Right ventricle myocardium inferior (tissue), 1 donor: ENCODE results near the gene SI. TPM values are rescaled to one million over a fixed set of nuclear protein-coding genes. Genes with fewer than 3 reads are reported as not detected.
"Not testable (repeated sequence)": the region's sequence is repeated elsewhere in the genome, so short reads cannot be mapped to it uniquely, and the experiment has no call there.

Experiments
- ATAC-seq: fragments of 200-7000 bp; cut with Tn5 transposase; one replicate; pipeline ENCODE4 v1.9.1; 2020; ENCODE audit warnings: mild to moderate bottlenecking, moderate library complexity
- DNase-seq: peaks from one replicate; pipeline ENCODE4 v3.0.0; 2021; ENCODE audit errors: missing footprints
- intact Hi-C: fragments of 100-400 bp; cut with DNase I; formaldehyde crosslinking; loops from one replicate; pipeline ENCODE4 v1.11.0; 2022
- long read RNA-seq: library from polyadenylated mRNA; unstranded; transcript quantifications from one replicate; pipeline ENCODE4 v2.0.0, GENCODE V29; 2021
- total RNA-seq: library from RNA; stranded (reverse); fragmentation: NEBNext Ultra II Directional; extraction: Animal tissue kit (Norgen Biotek cat#: 25700); gene quantifications from one replicate; pipeline ENCODE4 v1.2.1, GENCODE V29; 2021
- donor health status: DM: no; HTN: yes; CAD: no; lungs with severe emphysema.

SI gene
- total RNA-seq, result not detected
- long read RNA-seq, result 0 reads

DNA sequence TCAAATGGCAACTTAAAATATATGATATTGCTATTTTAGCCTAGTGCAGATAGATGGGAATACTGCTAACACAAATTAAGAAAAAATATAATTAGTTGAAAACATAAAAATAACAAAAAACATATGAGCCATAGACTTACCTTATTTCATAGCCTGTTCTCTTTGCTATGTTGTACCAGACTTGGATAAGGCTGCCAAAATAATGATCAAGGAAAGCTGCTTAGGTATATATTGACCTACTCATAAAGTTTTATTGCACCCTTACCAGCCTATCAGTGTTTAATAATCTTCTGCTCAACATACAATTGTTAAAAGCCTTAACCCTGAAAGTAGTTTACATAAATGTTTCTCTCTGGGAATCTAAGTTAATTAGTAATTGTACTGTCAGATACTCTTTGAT, at the start of gene SI:
SI (minus strand) TSS at position 204 of the 400 bp plus-strand sequence. CDS start 2,484 bp downstream, outside the sequence.
- intact Hi-C loops, result no loop called here
- DNase-seq (no peak), ATAC-seq (no peak)

DNA sequence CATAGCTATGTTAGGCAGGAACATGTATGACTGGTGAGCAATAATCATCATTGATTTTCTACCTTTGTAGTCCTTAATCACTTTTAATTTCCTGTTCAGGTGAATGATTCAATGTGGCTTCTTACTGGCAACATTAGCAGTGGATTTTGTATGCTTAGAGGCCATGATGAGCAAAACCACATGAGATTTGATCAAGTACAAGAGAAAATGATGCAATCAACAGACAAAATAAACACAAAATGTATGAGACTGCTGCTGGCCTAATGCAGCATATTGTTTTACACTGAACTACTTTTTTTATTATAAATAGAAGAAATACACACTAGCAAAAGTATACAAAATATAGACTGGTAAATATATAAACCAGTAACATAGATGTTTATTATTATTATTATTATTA, 47.5 kb upstream of the SI start:
- ATAC-seq (no peak), DNase-seq (no peak)
- intact Hi-C loops, result no loop called here

DNA sequence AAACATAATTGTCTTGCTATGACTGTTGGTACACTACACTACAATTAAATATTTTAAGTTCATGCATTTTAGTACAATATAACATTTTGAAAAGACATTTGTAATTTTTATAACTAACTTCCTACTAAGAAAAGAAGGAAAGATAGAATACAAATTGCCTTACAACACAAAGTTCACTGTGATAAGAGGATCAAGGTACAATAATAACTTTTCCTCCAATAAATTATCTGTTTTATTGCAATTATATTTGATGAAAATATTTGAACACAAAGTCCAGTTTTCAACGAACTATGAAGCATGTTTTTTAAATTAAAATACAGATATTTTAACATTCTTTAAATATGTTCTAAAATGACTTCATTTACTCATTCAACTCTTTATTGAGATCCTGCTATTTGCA, 33.1 kb upstream of the SI start:
- ATAC-seq (no peak), DNase-seq (no peak)
- intact Hi-C loops, result no loop called here

DNA sequence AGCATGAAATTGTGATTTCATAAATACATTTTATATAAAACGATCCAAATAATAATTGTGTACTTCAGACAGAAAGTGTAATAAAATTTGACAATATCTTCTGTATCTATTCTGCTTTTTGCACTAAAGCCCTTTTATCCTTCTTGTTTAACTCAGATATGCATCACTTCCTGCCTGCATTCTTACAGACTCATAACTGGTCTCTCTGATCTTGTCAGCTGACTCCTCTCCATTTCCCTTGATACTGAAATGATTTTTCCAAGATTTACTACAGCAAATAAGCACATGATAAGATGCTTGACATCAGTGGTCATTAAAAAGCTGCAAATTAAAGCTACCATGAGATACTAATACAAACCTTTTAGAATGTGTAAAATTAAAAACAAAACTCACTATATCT, 25.3 kb upstream of the SI start:
- intact Hi-C loops, result no loop called here
- no peak for ATAC-seq
- DNase-seq, result no peak

DNA sequence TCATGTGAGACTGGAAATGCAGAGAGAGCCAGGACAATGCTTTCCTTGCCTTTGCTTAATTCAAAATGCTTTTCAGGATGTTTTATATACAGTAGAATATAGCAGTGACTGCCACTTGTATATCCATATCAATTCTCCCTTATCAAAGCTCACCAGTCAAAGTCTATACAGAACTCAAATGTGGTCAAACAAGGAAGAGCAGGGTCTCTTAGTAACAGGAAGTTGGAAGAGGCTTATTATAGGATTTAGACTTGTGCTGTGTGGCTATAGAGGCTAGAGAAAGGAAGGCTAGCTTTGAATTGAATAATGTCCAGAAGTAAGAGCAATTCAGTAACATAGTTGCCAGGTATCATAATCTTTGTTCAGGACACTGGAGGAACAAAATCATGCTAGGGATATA, 4.4 kb upstream of the SI start:
- no peak for ATAC-seq
- intact Hi-C loops, result no loop called here

DNA sequence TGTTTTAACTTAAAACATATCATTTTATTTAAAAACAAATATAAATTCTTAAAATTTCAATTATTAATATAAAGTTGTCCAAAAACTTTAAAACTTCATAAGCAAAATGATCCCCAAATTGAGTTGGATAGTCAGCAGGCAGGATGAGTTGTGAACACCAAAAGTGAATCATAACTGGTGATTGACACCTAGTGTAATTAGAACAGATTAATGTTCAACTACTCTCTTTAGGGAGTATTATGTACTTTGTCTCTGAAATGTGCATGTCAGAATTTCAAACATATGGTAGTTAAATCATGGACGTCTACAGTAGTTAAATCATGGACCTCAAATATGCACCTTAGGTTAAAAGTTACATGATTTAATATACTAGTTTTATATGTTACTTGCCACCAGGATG, 2.9 kb upstream of the SI start:
- ATAC-seq (no peak), DNase-seq (no peak)
- intact Hi-C loops, result no loop called here

More for the DNA sequence above, 4.4 kb upstream of the SI start:
- no peak for DNase-seq

DNA sequence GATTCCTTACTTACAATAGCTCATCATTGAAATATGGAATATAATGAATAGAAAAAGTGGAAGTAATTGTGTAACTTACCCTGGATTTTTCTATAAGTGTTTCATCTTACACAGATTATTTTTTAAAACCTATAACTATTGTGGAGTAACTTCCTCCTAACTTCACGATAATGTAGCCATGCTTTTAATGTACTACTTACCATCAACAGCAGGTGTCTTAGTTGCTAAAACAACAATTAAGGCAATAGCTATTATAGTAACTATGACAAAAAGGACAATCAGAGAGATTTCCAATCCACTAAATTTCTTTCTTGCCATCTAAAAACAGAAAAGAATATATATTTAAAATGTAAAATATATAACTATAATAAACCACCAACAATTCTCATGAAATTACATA, 2.6 kb downstream of the SI start:
- ATAC-seq, result no peak
- no peak for DNase-seq
- intact Hi-C loops, result no loop called here

DNA sequence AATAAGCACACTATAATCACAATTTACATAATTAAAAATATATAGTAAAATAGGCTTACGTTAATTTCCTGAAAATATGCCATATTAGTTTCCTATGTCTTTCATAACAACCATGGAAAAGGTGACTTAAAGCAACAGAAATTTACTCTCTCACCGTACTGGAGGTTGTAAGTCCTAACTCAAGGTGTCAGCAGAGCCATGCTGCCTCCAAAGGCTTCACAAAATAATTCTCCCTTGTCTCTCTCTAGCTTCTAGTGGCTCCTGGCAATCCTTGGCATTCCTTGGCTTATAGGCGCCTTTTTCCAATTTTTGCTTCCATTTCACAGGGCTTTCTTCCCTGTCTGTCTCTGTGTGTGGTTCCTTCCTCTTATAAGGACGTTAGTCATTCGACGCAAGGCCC, 7.6 kb downstream of the SI start:
- no peak for DNase-seq
- ATAC-seq, result no peak
- intact Hi-C loops, result no loop called here

DNA sequence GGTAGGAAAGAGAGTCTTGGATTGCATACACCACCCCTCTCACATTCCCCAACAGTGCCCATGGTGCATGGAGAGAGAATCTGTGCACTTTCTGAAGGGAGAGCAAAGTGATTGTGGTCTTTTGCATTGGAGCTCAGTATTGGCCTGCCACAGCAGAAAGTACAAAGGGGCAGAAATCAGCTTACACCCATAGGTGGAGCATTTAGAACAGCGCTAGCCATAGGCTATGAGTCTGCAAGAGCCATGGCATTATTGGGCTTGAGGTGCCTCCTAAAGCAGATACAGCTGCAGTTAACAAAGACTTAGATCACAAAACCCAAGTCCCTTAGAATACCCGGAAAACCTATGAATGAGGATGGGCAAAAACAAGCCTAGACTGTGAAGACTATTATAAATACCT, 21.8 kb downstream of the SI start:
- ATAC-seq (no peak), DNase-seq (no peak)
- intact Hi-C loops, result no loop called here

DNA sequence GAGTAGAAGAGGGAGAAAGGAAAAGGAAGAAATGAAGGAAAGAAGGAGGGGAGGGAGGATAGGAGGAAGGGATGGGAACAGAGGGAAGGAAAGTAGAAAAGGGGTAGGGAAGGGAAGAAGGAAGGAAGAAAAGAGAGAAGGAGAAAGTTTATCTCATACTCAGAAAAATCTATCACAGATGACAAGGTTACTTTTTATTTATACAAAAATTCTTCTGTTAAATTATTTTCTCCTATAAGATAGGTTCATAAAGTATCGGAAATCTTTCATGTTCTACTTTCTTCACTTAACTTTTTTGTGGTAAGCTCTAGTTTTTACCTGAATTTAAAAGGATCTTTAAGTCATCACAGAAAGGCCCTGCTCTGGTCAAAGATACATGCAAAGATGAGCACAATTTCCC, 38.1 kb downstream of the SI start:
- DNase-seq (no peak), ATAC-seq (no peak)
- intact Hi-C loops, result no loop called here

DNA sequence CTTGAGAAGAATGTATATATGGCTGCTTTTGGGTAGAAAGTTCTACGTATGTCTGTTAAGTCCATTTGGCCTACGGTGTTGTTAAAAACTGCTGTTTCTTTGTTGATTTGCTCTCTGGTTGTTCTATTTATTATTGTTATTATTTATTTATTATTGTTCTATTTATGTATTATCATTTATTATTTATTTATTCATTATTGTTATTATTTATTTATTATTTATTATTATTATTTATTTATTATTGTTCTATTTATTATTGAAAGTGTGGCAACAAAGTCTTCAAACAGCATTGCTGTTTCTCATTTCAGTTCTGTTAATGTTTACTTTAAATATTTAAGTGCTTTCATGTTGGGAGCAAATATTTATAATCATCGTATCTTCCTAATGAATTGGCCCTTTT, 66.7 kb downstream of the SI start:
- no peak for ATAC-seq
- DNase-seq, result no peak
- intact Hi-C loops, result no loop called here

DNA sequence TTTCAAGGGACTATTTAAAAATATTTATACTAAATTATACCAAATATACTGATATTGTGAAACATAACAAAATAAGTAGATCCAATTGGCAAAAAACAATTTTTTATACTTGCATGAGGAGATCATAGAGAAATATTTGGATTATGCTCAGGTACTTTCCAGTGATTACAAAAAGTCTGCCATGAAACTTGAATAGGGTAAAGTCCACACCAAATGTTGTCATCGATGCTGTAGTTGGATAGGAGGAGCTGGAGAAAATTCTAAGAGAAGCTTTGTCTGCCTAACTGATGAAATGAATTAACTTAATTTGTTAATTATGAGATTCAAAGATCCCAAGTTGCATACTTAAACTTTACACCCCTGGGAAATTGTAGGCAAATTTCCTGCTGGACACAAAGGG, 93.3 kb downstream of the SI start:
- intact Hi-C loops, result no loop called here
- ATAC-seq (no peak), DNase-seq (no peak)

DNA sequence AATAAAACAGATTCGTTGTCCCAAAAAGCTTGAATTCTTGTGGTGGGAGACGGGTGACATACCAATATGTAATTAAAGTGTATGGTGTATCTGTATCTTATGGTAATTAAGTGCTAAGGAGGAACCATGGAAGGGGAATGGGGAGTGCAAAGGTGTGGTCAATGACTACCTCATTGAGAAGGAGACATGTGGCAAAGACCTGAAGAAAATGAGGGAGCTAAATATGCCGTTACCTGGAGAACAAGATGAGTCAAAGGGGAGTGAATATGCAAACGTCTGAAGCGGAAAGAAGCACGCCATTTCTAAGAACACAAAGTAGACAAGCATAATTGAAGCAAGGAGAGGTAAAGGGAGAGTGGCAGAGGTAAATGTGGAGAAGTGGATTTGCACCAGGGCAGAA, 115.7 kb downstream of the SI start:
- intact Hi-C loops, result no loop called here
- ATAC-seq (no peak), DNase-seq (no peak)

DNA sequence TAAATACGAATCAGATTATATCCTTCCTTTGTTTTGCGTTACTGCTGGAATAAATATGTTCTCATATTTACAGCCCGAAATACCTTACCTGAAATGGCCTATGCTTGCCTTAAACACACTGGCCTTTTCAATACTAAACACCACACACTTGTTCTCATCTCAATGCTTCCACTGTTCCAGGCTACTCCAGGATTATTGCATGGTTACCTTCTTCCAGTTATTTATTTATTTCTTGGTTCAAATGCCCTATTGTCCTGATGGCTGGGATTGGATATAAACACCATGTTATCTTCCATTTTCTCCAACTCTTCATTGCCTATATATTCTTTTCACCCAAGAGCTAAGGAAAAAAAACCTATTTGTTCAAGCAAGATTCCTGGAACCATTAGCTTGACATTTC, 125.3 kb downstream of the SI start:
- intact Hi-C loops, result no loop called here
- DNase-seq (no peak), ATAC-seq (no peak)

DNA sequence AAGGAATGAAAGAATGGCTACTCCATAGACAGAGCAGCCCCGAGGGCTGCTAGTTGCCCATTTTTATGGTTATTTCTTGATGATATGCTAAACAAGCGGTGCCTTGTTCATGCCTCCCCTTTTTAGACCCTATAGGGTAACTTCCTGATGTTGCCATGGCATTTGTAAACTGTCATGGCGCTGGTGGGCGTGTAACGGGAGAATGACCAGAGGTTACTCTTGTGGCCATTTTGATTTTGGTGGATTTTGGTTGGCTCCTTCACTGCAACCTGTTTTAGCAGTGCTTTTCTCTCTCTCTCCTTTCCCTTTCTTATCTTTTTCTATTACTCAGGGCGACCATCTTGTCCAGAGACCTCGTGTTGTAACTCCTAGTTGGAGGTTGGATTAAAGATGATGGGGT, 126.9 kb downstream of the SI start:
- intact Hi-C loops, ATAC-seq, DNase-seq: not testable (repeated sequence)

DNA sequence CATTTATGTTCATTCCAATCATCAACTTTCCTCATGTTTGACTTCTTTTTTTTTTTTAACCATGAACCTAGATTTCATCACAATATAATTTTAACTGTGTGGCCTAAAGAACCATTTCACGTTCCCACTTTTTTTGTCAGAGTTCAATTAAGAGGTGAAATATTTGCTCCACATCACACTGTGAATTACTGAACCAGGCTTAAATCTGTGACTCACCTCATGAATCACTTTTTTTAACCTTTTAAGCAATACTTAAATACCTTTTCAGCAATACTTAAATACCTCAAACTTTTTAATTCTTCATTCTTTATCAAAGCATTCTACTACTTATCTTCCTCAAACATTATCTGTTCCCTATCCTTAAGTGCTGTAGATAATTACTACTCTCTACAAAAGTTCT, 137.6 kb downstream of the SI start:
- DNase-seq (no peak), ATAC-seq (no peak)
- intact Hi-C loops, result no loop called here

DNA sequence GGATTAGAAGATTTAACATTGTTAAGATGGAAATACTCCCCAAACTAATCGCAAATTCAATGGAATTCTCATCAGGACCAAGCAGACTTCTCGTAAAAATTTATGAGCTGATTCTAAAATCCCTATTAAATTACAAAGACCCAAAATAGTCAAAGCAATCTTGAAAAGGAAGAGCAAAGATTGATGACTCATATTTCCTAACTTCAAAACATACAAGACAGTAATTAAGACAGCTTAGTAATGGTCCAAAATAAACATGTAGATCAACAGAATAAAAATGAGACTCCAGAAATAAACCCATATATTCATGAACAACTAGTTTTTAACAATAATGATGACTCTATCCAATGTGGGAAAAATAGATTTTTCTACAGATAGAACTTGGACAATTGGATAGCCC, 148.7 kb downstream of the SI start:
- ATAC-seq (no peak), DNase-seq (no peak)
- intact Hi-C loops, result no loop called here

Other genes starting within 250 kb of the SI start
- gene SLITRK3, start 117.9 kb upstream of the SI start, total RNA-seq, result not detected